ENCODE data around the gene TTC28.

Gene TTC28

GRCh38 chr22:28115426-28115825 is 564.2 kb downstream of the TTC28 start:
- no peak for DNase-seq
- Histone ChIP-seq H3K27me3 (replicated peaks; ENCODE audit: control insufficient read depth, insufficient read depth, low read length, poor library complexity, severe bottlenecking) (no peaks in the 10 kb centered on the region), H3K9me3 (ENCODE audit: control insufficient read depth, low read length) (no peaks in the 10 kb centered on the region), H3K36me3 (ENCODE audit: control insufficient read depth, insufficient read depth, low read length) (no peaks in the 10 kb centered on the region), H3K4me3 (ENCODE audit: insufficient read depth, low read depth, low read length, poor library complexity, severe bottlenecking) (no peak overlapping the region), H3K27ac (ENCODE audit: insufficient read depth, low read length, poor library complexity, severe bottlenecking) (no peak overlapping the region), H3K4me1 (ENCODE audit: control insufficient read depth, insufficient read depth, low read length, poor library complexity, severe bottlenecking) (no peaks in the 10 kb centered on the region)

GRCh38 chr22:28112548-28113043 is 567.0 kb downstream of the TTC28 start:
- Histone ChIP-seq H3K4me1 (ENCODE audit: control insufficient read depth, insufficient read depth, low read length, poor library complexity, severe bottlenecking) (no peaks in the 10 kb centered on the region), H3K4me3 (ENCODE audit: insufficient read depth, low read depth, low read length, poor library complexity, severe bottlenecking) (no peak overlapping the region), H3K9me3 (ENCODE audit: control insufficient read depth, low read length) (no peaks in the 10 kb centered on the region), H3K36me3 (ENCODE audit: control insufficient read depth, insufficient read depth, low read length) (no peaks in the 10 kb centered on the region), H3K27me3 (replicated peaks; ENCODE audit: control insufficient read depth, insufficient read depth, low read length, poor library complexity, severe bottlenecking) (no peaks in the 10 kb centered on the region), H3K27ac (ENCODE audit: insufficient read depth, low read length, poor library complexity, severe bottlenecking) (no peak overlapping the region)
- DNase-seq = no peak

GRCh38 chr22:28112190-28112544 is 567.5 kb downstream of the TTC28 start:
- Histone ChIP-seq H3K27ac (ENCODE audit: insufficient read depth, low read length, poor library complexity, severe bottlenecking) (no peak overlapping the region), H3K4me3 (ENCODE audit: insufficient read depth, low read depth, low read length, poor library complexity, severe bottlenecking) (no peak overlapping the region), H3K27me3 (replicated peaks; ENCODE audit: control insufficient read depth, insufficient read depth, low read length, poor library complexity, severe bottlenecking) (no peaks in the 10 kb centered on the region), H3K9me3 (ENCODE audit: control insufficient read depth, low read length) (no peaks in the 10 kb centered on the region), H3K36me3 (ENCODE audit: control insufficient read depth, insufficient read depth, low read length) (no peaks in the 10 kb centered on the region), H3K4me1 (ENCODE audit: control insufficient read depth, insufficient read depth, low read length, poor library complexity, severe bottlenecking) (no peaks in the 10 kb centered on the region)
- DNase-seq = no peak

GRCh38 chr22:28111501-28112189 is 568.0 kb downstream of the TTC28 start:
- Histone ChIP-seq H3K4me3 (ENCODE audit: insufficient read depth, low read depth, low read length, poor library complexity, severe bottlenecking) (no peak overlapping the region), H3K36me3 (ENCODE audit: control insufficient read depth, insufficient read depth, low read length) (no peaks in the 10 kb centered on the region), H3K27me3 (replicated peaks; ENCODE audit: control insufficient read depth, insufficient read depth, low read length, poor library complexity, severe bottlenecking) (no peaks in the 10 kb centered on the region), H3K27ac (ENCODE audit: insufficient read depth, low read length, poor library complexity, severe bottlenecking) (no peak overlapping the region), H3K9me3 (ENCODE audit: control insufficient read depth, low read length) (no peaks in the 10 kb centered on the region), H3K4me1 (ENCODE audit: control insufficient read depth, insufficient read depth, low read length, poor library complexity, severe bottlenecking) (no peaks in the 10 kb centered on the region)
- no peak for DNase-seq

- no peak overlapping the region for H3K27ac ChIP-seq (ENCODE audit: insufficient read depth, low read length, poor library complexity, severe bottlenecking)
- no peaks in the 10 kb centered on the region for H3K9me3 ChIP-seq (ENCODE audit: control insufficient read depth, low read length)
- no peaks in the 10 kb centered on the region for H3K27me3 ChIP-seq (replicated peaks; ENCODE audit: control insufficient read depth, insufficient read depth, low read length, poor library complexity, severe bottlenecking)
- no peak overlapping the region for H3K4me3 ChIP-seq (ENCODE audit: insufficient read depth, low read depth, low read length, poor library complexity, severe bottlenecking)
- no peak for DNase-seq
- H3K36me3 ChIP-seq (ENCODE audit: control insufficient read depth, insufficient read depth, low read length) = no peaks in the 10 kb centered on the region
- no peaks in the 10 kb centered on the region for H3K4me1 ChIP-seq (ENCODE audit: control insufficient read depth, insufficient read depth, low read length, poor library complexity, severe bottlenecking)
Measured at GRCh38 chr22:28108851-28109250, 570.8 kb downstream of the TTC28 start.

GRCh38 chr22:28106617-28107016 is 573.0 kb downstream of the TTC28 start:
- Histone ChIP-seq H3K4me3 (ENCODE audit: insufficient read depth, low read depth, low read length, poor library complexity, severe bottlenecking) (no peak overlapping the region), H3K36me3 (ENCODE audit: control insufficient read depth, insufficient read depth, low read length) (no peaks in the 10 kb centered on the region), H3K27me3 (replicated peaks; ENCODE audit: control insufficient read depth, insufficient read depth, low read length, poor library complexity, severe bottlenecking) (no peaks in the 10 kb centered on the region), H3K4me1 (ENCODE audit: control insufficient read depth, insufficient read depth, low read length, poor library complexity, severe bottlenecking) (no peaks in the 10 kb centered on the region), H3K9me3 (ENCODE audit: control insufficient read depth, low read length) (no peaks in the 10 kb centered on the region), H3K27ac (ENCODE audit: insufficient read depth, low read length, poor library complexity, severe bottlenecking) (no peak overlapping the region)
- DNase-seq = no peak

GRCh38 chr22:28105988-28106387 is 573.7 kb downstream of the TTC28 start:
- no peaks in the 10 kb centered on the region for H3K4me1 ChIP-seq (ENCODE audit: control insufficient read depth, insufficient read depth, low read length, poor library complexity, severe bottlenecking)
- H3K27ac ChIP-seq (ENCODE audit: insufficient read depth, low read length, poor library complexity, severe bottlenecking) = no peak overlapping the region
- no peak for DNase-seq
- H3K27me3 ChIP-seq (replicated peaks; ENCODE audit: control insufficient read depth, insufficient read depth, low read length, poor library complexity, severe bottlenecking) = no peaks in the 10 kb centered on the region
- no peaks in the 10 kb centered on the region for H3K9me3 ChIP-seq (ENCODE audit: control insufficient read depth, low read length)
- H3K4me3 ChIP-seq (ENCODE audit: insufficient read depth, low read depth, low read length, poor library complexity, severe bottlenecking) = no peak overlapping the region
- H3K36me3 ChIP-seq (ENCODE audit: control insufficient read depth, insufficient read depth, low read length) = no peaks in the 10 kb centered on the region

GRCh38 chr22:28105413-28105812 is 574.2 kb downstream of the TTC28 start:
- no peak for DNase-seq
- Histone ChIP-seq H3K27me3 (replicated peaks; ENCODE audit: control insufficient read depth, insufficient read depth, low read length, poor library complexity, severe bottlenecking) (no peaks in the 10 kb centered on the region), H3K4me1 (ENCODE audit: control insufficient read depth, insufficient read depth, low read length, poor library complexity, severe bottlenecking) (no peaks in the 10 kb centered on the region), H3K9me3 (ENCODE audit: control insufficient read depth, low read length) (no peaks in the 10 kb centered on the region), H3K4me3 (ENCODE audit: insufficient read depth, low read depth, low read length, poor library complexity, severe bottlenecking) (no peak overlapping the region), H3K27ac (ENCODE audit: insufficient read depth, low read length, poor library complexity, severe bottlenecking) (no peak overlapping the region), H3K36me3 (ENCODE audit: control insufficient read depth, insufficient read depth, low read length) (no peaks in the 10 kb centered on the region)

GRCh38 chr22:28103596-28103995 is 576.0 kb downstream of the TTC28 start:
- H3K27ac ChIP-seq (ENCODE audit: insufficient read depth, low read length, poor library complexity, severe bottlenecking) = no peak overlapping the region

GRCh38 chr22:28102151-28102812 is 577.4 kb downstream of the TTC28 start:
- Histone ChIP-seq H3K4me3 (ENCODE audit: insufficient read depth, low read depth, low read length, poor library complexity, severe bottlenecking) (no peak overlapping the region), H3K27ac (ENCODE audit: insufficient read depth, low read length, poor library complexity, severe bottlenecking) (no peak overlapping the region), H3K4me1 (ENCODE audit: control insufficient read depth, insufficient read depth, low read length, poor library complexity, severe bottlenecking) (no peaks in the 10 kb centered on the region), H3K9me3 (ENCODE audit: control insufficient read depth, low read length) (no peaks in the 10 kb centered on the region), H3K27me3 (replicated peaks; ENCODE audit: control insufficient read depth, insufficient read depth, low read length, poor library complexity, severe bottlenecking) (no peaks in the 10 kb centered on the region), H3K36me3 (ENCODE audit: control insufficient read depth, insufficient read depth, low read length) (no peaks in the 10 kb centered on the region)
- DNase-seq = no peak

More at GRCh38 chr22:28103596-28103995, 576.0 kb downstream of the TTC28 start:
- Histone ChIP-seq H3K27me3 (replicated peaks; ENCODE audit: control insufficient read depth, insufficient read depth, low read length, poor library complexity, severe bottlenecking) (no peaks in the 10 kb centered on the region), H3K9me3 (ENCODE audit: control insufficient read depth, low read length) (no peaks in the 10 kb centered on the region), H3K36me3 (ENCODE audit: control insufficient read depth, insufficient read depth, low read length) (no peaks in the 10 kb centered on the region), H3K4me1 (ENCODE audit: control insufficient read depth, insufficient read depth, low read length, poor library complexity, severe bottlenecking) (no peaks in the 10 kb centered on the region), H3K4me3 (ENCODE audit: insufficient read depth, low read depth, low read length, poor library complexity, severe bottlenecking) (no peak overlapping the region)
- no peak for DNase-seq
